PC-9 (cell line): ENCODE data around the gene COL25A1.

ENCODE experiments used
- CTCF ChIP-seq: fragments of 200-600 bp; sonication (generic); conservative IDR thresholded peaks from 2 replicates; pipeline ENCODE4 v1.6.1; 2017; ENCODE audit warnings: mixed run types, antibody characterized with exemption, mild to moderate bottlenecking, moderate library complexity
- EZH2 ChIP-seq: fragments of 200-600 bp; sonication (generic); IDR thresholded peaks from 2 replicates; pipeline ENCODE4 v1.8.0; 2017; ENCODE audit warnings: antibody characterized with exemption, low read depth

- TF ChIP-seq CTCF (no peak), EZH2 (no peak)
These were observed 123.4 kb downstream of the COL25A1 start for GRCh38 chr4:109179061-109179460.
